Measurements from ENCODE around the gene DGKZ. TPM values are rescaled to one million over a fixed set of nuclear protein-coding genes. Genes with fewer than 3 reads are reported as not detected.

Gene DGKZ
- total and polyA plus RNA-seq, 2 of the 13 experiments (the other 11 are each of a cell fraction or from before 2014, with no cell fraction given) = 15.8 to 20.7 TPM

GRCh38 chr11:46315033-46315738 is 32.1 kb upstream of the DGKZ start (continued):
- TF ChIP-seq ZNF501 (CRISPR knock-in tag; IDR thresholded peaks at IDR 0.05) (0 out of 2 replicates have a peak, but pooled peaks have one; percentile 19), PLSCR1 (CRISPR knock-in tag; IDR thresholded peaks at IDR 0.05; ENCODE audit: borderline replicate concordance) (no peak), HDAC6 (IDR thresholded peaks at IDR 0.05; ENCODE audit: low read depth, low read length) (no peak), NFYC (CRISPR knock-in tag; IDR thresholded peaks at IDR 0.05) (no peak), RAD21 (CRISPR knock-in tag; IDR thresholded peaks at IDR 0.05) (0 out of 2 replicates have a peak, but pooled peaks have one; percentile 13), FIP1L1 (IDR thresholded peaks at IDR 0.05; ENCODE audit: borderline replicate concordance, insufficient read depth, low read depth, low read length) (no peak), HDAC1 (CRISPR knock-in tag; IDR thresholded peaks at IDR 0.05) (no peak), NFYB (CRISPR knock-in tag; IDR thresholded peaks at IDR 0.05) (peak; percentile 71), STAG1 (CRISPR knock-in tag; IDR thresholded peaks at IDR 0.05) (peak; percentile 63), YEATS4 (CRISPR knock-in tag; IDR thresholded peaks at IDR 0.05; ENCODE audit: borderline replicate concordance) (no peak), NCOA5 (CRISPR knock-in tag; IDR thresholded peaks at IDR 0.05) (no peak), RAD51 (IDR thresholded peaks at IDR 0.05; ENCODE audit: borderline replicate concordance) (no peak), ZNF335 (CRISPR knock-in tag; IDR thresholded peaks at IDR 0.05) (no peak), HOMEZ (CRISPR knock-in tag; IDR thresholded peaks at IDR 0.05; ENCODE audit: low read depth) (no peak), ARNT2 (CRISPR knock-in tag; IDR thresholded peaks at IDR 0.05; ENCODE audit: low read depth) (no peak), ZNF574 (CRISPR knock-in tag; IDR thresholded peaks at IDR 0.05) (0 out of 2 replicates have a peak, but pooled peaks have one; percentile 3), ZNF280B (CRISPR knock-in tag; IDR thresholded peaks at IDR 0.05; ENCODE audit: borderline replicate concordance) (no peak), HNRNPUL1 (IDR thresholded peaks at IDR 0.05; ENCODE audit: low read depth, low read length) (no peak), USF2 (IDR thresholded peaks at IDR 0.05; ENCODE audit: low read depth, low read length) (0 out of 2 replicates have a peak, but pooled peaks have one; percentile 5), USF2 (CRISPR knock-in tag; IDR thresholded peaks at IDR 0.05; ENCODE audit: borderline replicate concordance) (no peak; the same call in 1 of the 2 replicates)

Data from HepG2 (cell line).